SK-N-SH (cell line): Measurements from ENCODE around the gene IKZF5. TPM values are rescaled to one million over a fixed set of nuclear protein-coding genes. Genes with fewer than 3 reads are reported as not detected.

ENCODE experiments used
- CTCF ChIA-PET: fragments of 300-600, 350-600 bp; formaldehyde crosslinking; extraction: SDS; loops from one replicate; lab custom pipeline; 2021; lab: Yijun Ruan, JAX
- POLR2A ChIA-PET: fragments of 350-600 bp; sonication (Branson Sonifier 250); formaldehyde crosslinking; extraction: SDS; loops from one replicate; lab custom pipeline; 2020; ENCODE audit warnings: antibody characterized with exemption, inconsistent platforms; lab: Yijun Ruan, JAX
- DNase-seq: peaks from one replicate; pipeline ENCODE4 v3.0.0; 2012
- H2AFZ ChIP-seq: fragments of 200-600 bp; sonication (generic); 2 replicates; pipeline ENCODE4 v1.8.1; 2016; ENCODE audit warnings: antibody characterized with exemption, mild to moderate bottlenecking, low read depth
- H3F3A ChIP-seq: fragments of 200-600 bp; sonication (generic); replicated peaks from 2 replicates; pipeline ENCODE3; 2016; ENCODE audit warnings: antibody characterized with exemption, mild to moderate bottlenecking; ENCODE audit not compliant: insufficient read depth
- H3K27ac ChIP-seq, 2 experiments: fragments of 200-500 bp in 1 of 2; fragments of 200-600 bp in 1 of 2; sonication (Bioruptor generic) in 1 of 2; sonication (generic), shearing (Covaris generic) in 1 of 2; 2 replicates each; pipeline versions ENCODE4 v1.5.1 to v1.6.1; 2014 to 2016; ENCODE audit warnings: low read depth in 2 of 2, inconsistent platforms in 1 of 2, low read length in 1 of 2, mild to moderate bottlenecking in 1 of 2, mixed read lengths in 1 of 2
- H3K27me3 ChIP-seq: fragments of 200-600 bp; sonication (generic), shearing (Covaris generic); 2 replicates; pipeline ENCODE4 v1.6.1; 2016; ENCODE audit warnings: mixed run types; ENCODE audit not compliant: insufficient read depth
- H3K36me3 ChIP-seq, 2 experiments: fragments of 200-500 bp in 1 of 2; fragments of 200-600 bp in 1 of 2; sonication (Bioruptor generic) in 1 of 2; sonication (generic) in 1 of 2; replicated peaks in 1 of 2; 2 replicates each; pipeline versions ENCODE3 to v1.5.1; 2014 to 2016; ENCODE audit warnings: low read length in 1 of 2, mild to moderate bottlenecking in 1 of 2; ENCODE audit not compliant: insufficient read depth in 2 of 2, control insufficient read depth in 1 of 2
- H3K4me1 ChIP-seq, 2 experiments: fragments of 200-500 bp in 1 of 2; fragments of 200-600 bp in 1 of 2; sonication (Bioruptor generic) in 1 of 2; sonication (generic), shearing (Covaris generic) in 1 of 2; 2 replicates each; pipeline versions ENCODE4 v1.5.1 to v1.6.1; 2014 to 2016; ENCODE audit warnings: low read depth in 1 of 2, low read length in 1 of 2, mixed run types in 1 of 2; ENCODE audit not compliant: insufficient read depth in 2 of 2, control insufficient read depth in 1 of 2
- H3K4me2 ChIP-seq: fragments of 200-600 bp; sonication (generic), shearing (Covaris generic); 2 replicates; pipeline ENCODE4 v1.6.1; 2017; ENCODE audit warnings: mixed run types
- H3K4me3 ChIP-seq, 2 experiments: fragments of 200-500 bp in 1 of 2; fragments of 200-600 bp in 1 of 2; sonication (Bioruptor generic) in 1 of 2; sonication (generic), shearing (Covaris generic) in 1 of 2; 2 replicates each; pipeline versions ENCODE4 v1.5.1 to v1.8.1; 2014 to 2016; ENCODE audit warnings: low read depth in 2 of 2, inconsistent platforms in 1 of 2, low read length in 1 of 2, mild to moderate bottlenecking in 1 of 2, mixed read lengths in 1 of 2, moderate library complexity in 1 of 2
- H3K79me2 ChIP-seq: fragments of 200-600 bp; sonication (generic); 2 replicates; pipeline ENCODE4 v1.8.1; 2017; ENCODE audit warnings: mild to moderate bottlenecking; ENCODE audit not compliant: insufficient read depth
- H3K9ac ChIP-seq: fragments of 200-600 bp; sonication (generic); 2 replicates; pipeline ENCODE4 v1.6.1; 2017; ENCODE audit warnings: mixed run types
- H3K9me2 ChIP-seq: fragments of 200-600 bp; sonication (generic); 2 replicates; pipeline ENCODE4 v1.6.1; 2017; ENCODE audit warnings: mixed run types
- H3K9me3 ChIP-seq: fragments of 200-600 bp; sonication (generic); 2 replicates; pipeline ENCODE4 v1.6.1; 2017; ENCODE audit warnings: mixed run types, mild to moderate bottlenecking, moderate library complexity
- H4K20me1 ChIP-seq: fragments of 200-600 bp; sonication (generic); 2 replicates; pipeline ENCODE4 v1.6.1; 2017; ENCODE audit warnings: mild to moderate bottlenecking, mixed run types; ENCODE audit not compliant: insufficient read depth
- EZH2phosphoT487 ChIP-seq: fragments of 200-600 bp; sonication (generic); IDR thresholded peaks from 2 replicates; pipeline ENCODE4 v1.6.1; 2017; ENCODE audit warnings: low read depth, mixed run types, mild to moderate bottlenecking, antibody characterized with exemption, moderate library complexity, borderline replicate concordance
- FOXM1 ChIP-seq: IDR thresholded peaks from 2 replicates; pipeline ENCODE4 v1.4.0; 2012; ENCODE audit warnings: low read depth, mild to moderate bottlenecking
- GABPA ChIP-seq: IDR thresholded peaks from 2 replicates; pipeline ENCODE4 v1.4.0; 2012; ENCODE audit warnings: low read depth, mild to moderate bottlenecking
- IRF3 ChIP-seq: fragments of 150-350 bp; IDR thresholded peaks from 2 replicates; pipeline ENCODE4 v1.6.1; 2016; ENCODE audit warnings: mild to moderate bottlenecking, low read depth, low read length
- MAX ChIP-seq: IDR thresholded peaks from 2 replicates; pipeline ENCODE4 v1.4.0; 2012; ENCODE audit warnings: low read depth
- MXI1 ChIP-seq: IDR thresholded peaks from 2 replicates; pipeline ENCODE4 v1.6.1; 2012; ENCODE audit warnings: mild to moderate bottlenecking, low read depth, low read length, improper control_type of control experiment
- PBX3 ChIP-seq: IDR thresholded peaks from 2 replicates; pipeline ENCODE4; 2012
- RAD21 ChIP-seq: IDR thresholded peaks from 2 replicates; pipeline ENCODE4 v1.6.1; 2012; ENCODE audit warnings: mild to moderate bottlenecking, low read length
- RCOR1 ChIP-seq: fragments of 150-350 bp; IDR thresholded peaks from 2 replicates; pipeline ENCODE4 v1.6.1; 2017; ENCODE audit warnings: antibody characterized with exemption, low read length
- REST ChIP-seq: IDR thresholded peaks from 2 replicates; pipeline ENCODE4 v1.6.1; 2012; ENCODE audit warnings: mild to moderate bottlenecking, low read depth, low read length, moderate library complexity
- RFX5 ChIP-seq: IDR thresholded peaks from 2 replicates; pipeline ENCODE4 v1.6.1; 2012; ENCODE audit warnings: mild to moderate bottlenecking, improper control_type of control experiment, low read length
- TCF12 ChIP-seq: IDR thresholded peaks from 2 replicates; pipeline ENCODE4 v1.4.0; 2012
- USF2 ChIP-seq: fragments of 150-350 bp; IDR thresholded peaks from 2 replicates; pipeline ENCODE4 v1.6.1; 2017; ENCODE audit warnings: antibody characterized with exemption, low read length, low read depth, borderline replicate concordance
- YY1 ChIP-seq: IDR thresholded peaks from 2 replicates; pipeline ENCODE4 v1.4.0; 2012; ENCODE audit warnings: low read depth, mild to moderate bottlenecking
- WGBS: methylation state at CpG from one replicate; pipeline ENCODE4 v1.1.6; 2017; ENCODE audit warnings: low lambda C conversion rate; 5-methylcytosine and 5-hydroxymethylcytosine counted together
- polyA plus RNA-seq, 3 experiments: library from polyadenylated mRNA; depleted of rRNA; stranded (reverse); fragments of >200 nt; gene quantifications; 2 replicates each; pipeline ENCODE4 v1.2.3, GENCODE V29; 2012

Gene IKZF5
- polyA plus RNA-seq, 1 of the 3 experiments (the other 2 are of a cell fraction): 2.9 TPM

GRCh38 chr10:122993797-122994336, 14.7 kb downstream of the IKZF5 start:
- TF ChIP-seq MXI1 (no peak), RFX5 (no peak), IRF3 (no peak), RCOR1 (no peak), YY1 (no peak)
- 100% methylated on average over 1 of the region's 6 CpGs for WGBS
- Histone ChIP-seq H3K4me3 (no peak overlapping the region), H3K9me3 (no peaks in the 10 kb centered on the region), H3K27ac (no peak overlapping the region), H3K36me3 (peaks cover 44 to 70% of the 10 kb centered on the region in 2 experiments), H3K4me1 (no peaks in the 10 kb centered on the region; a peak in 2 of 4 replicates), H4K20me1 (no peaks in the 10 kb centered on the region), H3K27me3 (no peaks in the 10 kb centered on the region), H3F3A (peaks cover 11% of the 10 kb centered on the region), H3K79me2 (0 out of 2 replicates have a peak, but pooled peaks cover 9% of the 10 kb centered on the region), H2AFZ (no peak overlapping the region), H3K9ac (no peak overlapping the region), H3K9me2 (no peaks in the 10 kb centered on the region), H3K4me2 (no peak overlapping the region)
- POLR2A ChIA-PET: no interaction called here
- CTCF ChIA-PET: interaction anchor here (2.9 kb wide), 1 partner anchor 11 kb away, joined by 15 read pairs; no protein-coding TSS in a partner anchor
- DNase-seq: no peak

- Histone ChIP-seq H3K79me2 (no peaks in the 10 kb centered on the region), H3K4me3 (no peak overlapping the region), H3K36me3 (peaks cover 42 to 68% of the 10 kb centered on the region in 2 experiments), H3K27ac (no peak overlapping the region), H4K20me1 (no peaks in the 10 kb centered on the region), H3K4me2 (no peak overlapping the region), H3K9ac (no peak overlapping the region)
- DNase-seq: no peak
- no peak for TF ChIP-seq EZH2phosphoT487
- no peak for TF ChIP-seq MAX
- no peak for TF ChIP-seq RCOR1
- TF ChIP-seq, all 33 proteins: peak for 0
- WGBS: 84% methylated on average over 1 of the region's 1 CpG
- POLR2A ChIA-PET: no interaction called here
- Histone ChIP-seq H3K9me3 (no peaks in the 10 kb centered on the region), H3K27me3 (no peaks in the 10 kb centered on the region), H3K4me1 (no peaks in the 10 kb centered on the region; a peak in 2 of 4 replicates), H3K9me2 (no peaks in the 10 kb centered on the region), H3F3A (peaks cover 11% of the 10 kb centered on the region), H2AFZ (no peak overlapping the region)
- CTCF ChIA-PET: interaction anchor here (1.2 to 3.0 kb wide), 3 partner anchors 10 to 16 kb away, joined by 3 to 8 read pairs (median 4); no protein-coding TSS in a partner anchor
Measured at GRCh38 chr10:122992031-122992585, 16.5 kb downstream of the IKZF5 start.

- POLR2A ChIA-PET: no interaction called here
- H3K36me3 ChIP-seq: peaks cover 36 to 65% of the 10 kb centered on the region in 2 experiments
- no peaks in the 10 kb centered on the region; a peak in 2 of 4 replicates for H3K4me1 ChIP-seq
- H2AFZ ChIP-seq: no peak overlapping the region
- CTCF ChIA-PET: interaction anchor here (0.6 to 3.0 kb wide), 3 partner anchors 10 to 391 kb away, joined by 3 to 12 read pairs (median 8); partner anchors contain the start of gene PSTK
- DNase-seq: no peak
- TF ChIP-seq RCOR1: no peak
- TF ChIP-seq USF2: no peak
- TF ChIP-seq RAD21: no peak
- TF ChIP-seq PBX3: peak; percentile 67
- no peak for TF ChIP-seq GABPA
- TF ChIP-seq FOXM1: no peak
- TF ChIP-seq REST: no peak
- peak; percentile 47; the same call in 1 of the 2 replicates for TF ChIP-seq TCF12
- TF ChIP-seq, all 33 proteins: peak for 2
- Histone ChIP-seq H3K9me2 (no peaks in the 10 kb centered on the region), H3F3A (peaks cover 11% of the 10 kb centered on the region), H4K20me1 (no peaks in the 10 kb centered on the region), H3K4me3 (no peak overlapping the region), H3K9me3 (no peaks in the 10 kb centered on the region), H3K79me2 (no peaks in the 10 kb centered on the region), H3K27me3 (no peaks in the 10 kb centered on the region), H3K27ac (no peak overlapping the region; a peak in 1 of 4 replicates), H3K9ac (no peak overlapping the region), H3K4me2 (no peak overlapping the region)
- WGBS: 46% methylated on average over 5 of the region's 5 CpGs
Measured at GRCh38 chr10:122990278-122990677, 18.3 kb downstream of the IKZF5 start.
